Skin of body (tissue), 2 donors: ENCODE data around the gene PCDHB1. TPM values are rescaled to one million over a fixed set of nuclear protein-coding genes. Genes with fewer than 3 reads are reported as not detected.
"Not testable (repeated sequence)": the region's sequence is repeated elsewhere in the genome, so short reads cannot be mapped to it uniquely, and the experiment has no call there.

Experiments
- DNase-seq: peaks from one replicate; lab custom pipeline; 2025; lab: John Stamatoyannopoulos, UW
- total RNA-seq: library from RNA; depleted of rRNA; stranded (reverse); fragments of >200 nt; gene quantifications from one replicate; pipeline ENCODE4 v1.2.3, GENCODE V29; 2014

Gene PCDHB1
- total RNA-seq, 1 donor from 2014 or later, result not detected

GRCh38 chr5:141051521-141051866, 320 bp downstream of the PCDHB1 start:
- no peak for DNase-seq

- no peak for DNase-seq
These were observed 26.7 kb downstream of the PCDHB1 start for GRCh38 chr5:141077826-141078225.

GRCh38 chr5:141082228-141082627, 31.1 kb downstream of the PCDHB1 start:
- DNase-seq, result no peak

GRCh38 chr5:141084487-141084989, 33.4 kb downstream of the PCDHB1 start:
- DNase-seq, result no peak

GRCh38 chr5:141094481-141095262, 43.5 kb downstream of the PCDHB1 start, which contains the start of gene PCDHB2:
Gene PCDHB2 (plus strand): TSS chr5:141094615. CDS start chr5:141094791, 176 bp downstream.
- no peak for DNase-seq

GRCh38 chr5:141095263-141095641, 44.1 kb downstream of the PCDHB1 start:
- DNase-seq, result no peak

- DNase-seq, result not testable (repeated sequence)
These were observed 45.0 kb downstream of the PCDHB1 start for GRCh38 chr5:141096181-141096580.

GRCh38 chr5:141096586-141096985, 45.4 kb downstream of the PCDHB1 start:
- DNase-seq, result not testable (repeated sequence)

GRCh38 chr5:141100243-141100805, 49.1 kb downstream of the PCDHB1 start, which contains the start of gene PCDHB3:
Gene PCDHB3 (plus strand): TSS chr5:141100473. CDS start chr5:141100650, 177 bp downstream.
- no peak for DNase-seq

- no peak for DNase-seq
These were observed 49.9 kb downstream of the PCDHB1 start for GRCh38 chr5:141101059-141101458.

- not testable (repeated sequence) for DNase-seq
These were observed 50.9 kb downstream of the PCDHB1 start for GRCh38 chr5:141102070-141102469.

- not testable (repeated sequence) for DNase-seq
These were observed 51.3 kb downstream of the PCDHB1 start for GRCh38 chr5:141102471-141102870.

GRCh38 chr5:141105350-141105749, 54.2 kb downstream of the PCDHB1 start:
- no peak for DNase-seq

Other genes starting within 250 kb of the PCDHB1 start
- gene PCDHA4, start 244.3 kb upstream of the PCDHB1 start, total RNA-seq, result 0.30 TPM
- 0.20 TPM for gene PCDHA5, start 229.8 kb upstream of the PCDHB1 start, total RNA-seq
- 0.30 TPM for gene PCDHA6, start 223.4 kb upstream of the PCDHB1 start, total RNA-seq
- 0.30 TPM for gene PCDHA7, start 217.1 kb upstream of the PCDHB1 start, total RNA-seq
- 0.10 TPM for gene PCDHA8, start 210.2 kb upstream of the PCDHB1 start, total RNA-seq
- gene PCDHA9, start 203.0 kb upstream of the PCDHB1 start, total RNA-seq, result 0.30 TPM
- 0.20 TPM for gene PCDHA10, start 195.5 kb upstream of the PCDHB1 start, total RNA-seq
- gene PCDHA11, start 182.4 kb upstream of the PCDHB1 start, total RNA-seq, result 0.39 TPM
- gene PCDHA12, start 176.1 kb upstream of the PCDHB1 start, total RNA-seq, result 0.20 TPM
- 0.79 TPM for gene PCDHA13, start 169.2 kb upstream of the PCDHB1 start, total RNA-seq
- 0.69 TPM for gene PCDHAC1, start 125.1 kb upstream of the PCDHB1 start, total RNA-seq
- gene PCDHAC2, start 84.9 kb upstream of the PCDHB1 start, total RNA-seq, result 3.0 TPM
- 3.1 TPM for gene PCDHB2, start 43.2 kb downstream of the PCDHB1 start, total RNA-seq
- gene PCDHB3, start 49.1 kb downstream of the PCDHB1 start, total RNA-seq, result 2.7 TPM
- gene PCDHB4, start 70.4 kb downstream of the PCDHB1 start, total RNA-seq, result 1.6 TPM
- 2.7 TPM for gene PCDHB5, start 83.8 kb downstream of the PCDHB1 start, total RNA-seq
- gene PCDHB6, start 98.7 kb downstream of the PCDHB1 start, total RNA-seq, result 0.39 TPM
- gene PCDHB7, start 121.3 kb downstream of the PCDHB1 start, total RNA-seq, result 1.1 TPM
- gene PCDHB8, start 126.4 kb downstream of the PCDHB1 start, total RNA-seq, result 0.49 TPM
- 2.5 TPM for gene PCDHB16, start 131.0 kb downstream of the PCDHB1 start, total RNA-seq
- 0.89 TPM for gene PCDHB9, start 135.8 kb downstream of the PCDHB1 start, total RNA-seq
- 1.8 TPM for gene PCDHB10, start 141.0 kb downstream of the PCDHB1 start, total RNA-seq
- 3.5 TPM for gene PCDHB11, start 148.3 kb downstream of the PCDHB1 start, total RNA-seq
- 2.2 TPM for gene PCDHB12, start 157.3 kb downstream of the PCDHB1 start, total RNA-seq
- gene PCDHB13, start 162.5 kb downstream of the PCDHB1 start, total RNA-seq, result 2.9 TPM
- gene PCDHB14, start 172.0 kb downstream of the PCDHB1 start, total RNA-seq, result 3.8 TPM
- gene PCDHB15, start 194.0 kb downstream of the PCDHB1 start, total RNA-seq, result 3.6 TPM